ENCODE results near the gene SPATA13.

DNA sequence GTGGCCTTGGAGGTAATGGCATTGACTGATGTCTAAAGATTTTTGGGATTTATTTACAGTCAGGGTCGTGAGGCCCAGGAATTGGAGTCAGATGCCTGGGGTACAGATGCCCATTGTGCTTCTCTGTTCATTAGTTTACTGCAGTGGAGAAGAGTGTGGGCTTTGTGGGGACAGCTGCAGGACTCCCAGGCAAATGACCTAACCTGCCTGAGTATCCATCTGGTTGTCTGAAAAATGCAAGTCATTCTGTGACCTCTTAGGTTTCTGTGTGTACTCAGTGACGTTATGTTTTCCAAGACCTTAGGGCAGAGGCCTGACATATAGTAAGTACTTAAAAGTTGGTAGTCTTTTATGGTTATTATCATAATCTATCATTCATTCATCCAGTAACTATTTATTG lies 60.5 kb downstream of the SPATA13 start:
- TF ChIP-seq EZH2phosphoT487 (IDR thresholded peaks at IDR 0.05; ENCODE audit: insufficient read depth, low read depth): no peak
- no peak for TF ChIP-seq EZH2 (IDR thresholded peaks at IDR 0.05; ENCODE audit: insufficient read depth, poor library complexity, severe bottlenecking)

All from GM23248 (cell line).